HS-27A (cell line): ENCODE results near the gene PANX3.

Experiments
- DNase-seq: peaks from one replicate; pipeline ENCODE4 v3.0.0-alpha.2; 2012; ENCODE audit warnings: low read depth, missing footprints

Gene PANX3

DNA sequence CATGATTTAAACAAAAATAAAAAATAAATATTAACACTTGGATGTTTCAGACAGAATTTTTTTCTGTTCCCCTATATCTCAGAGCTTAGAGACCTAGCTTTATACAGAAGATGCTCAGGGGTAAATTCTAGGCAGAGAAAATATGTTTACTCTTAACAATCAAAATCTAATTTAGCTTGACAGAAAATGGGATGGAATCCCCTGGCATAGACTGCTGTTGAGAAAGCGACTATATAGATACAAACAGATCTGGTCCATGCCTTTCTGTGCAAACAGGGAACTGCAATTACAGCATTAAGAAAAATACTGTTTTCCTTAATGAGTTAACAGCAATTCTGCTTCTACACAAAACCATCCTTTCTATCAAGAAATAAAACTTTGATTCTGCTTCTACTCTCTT is 47.8 kb downstream of the PANX3 start:
- DNase-seq = no peak

DNA sequence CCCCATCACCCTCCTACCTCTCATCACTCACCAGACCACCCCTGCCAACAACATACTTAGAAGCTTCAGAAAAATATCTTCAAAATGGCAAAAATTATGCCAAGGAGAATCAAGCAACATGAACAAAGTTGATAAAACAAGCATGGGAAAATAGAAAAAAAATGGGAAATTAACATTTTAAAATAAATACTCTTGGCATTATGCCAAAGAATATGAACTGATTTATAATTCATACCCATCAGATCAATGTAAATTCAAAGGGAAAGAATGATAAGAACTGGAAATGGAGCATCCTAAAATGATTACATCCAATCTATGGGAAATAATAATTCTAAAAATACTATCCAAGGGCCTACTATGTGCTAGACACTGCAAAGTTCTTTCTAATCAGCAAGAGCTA is 50.3 kb downstream of the PANX3 start:
- no peak for DNase-seq

DNA sequence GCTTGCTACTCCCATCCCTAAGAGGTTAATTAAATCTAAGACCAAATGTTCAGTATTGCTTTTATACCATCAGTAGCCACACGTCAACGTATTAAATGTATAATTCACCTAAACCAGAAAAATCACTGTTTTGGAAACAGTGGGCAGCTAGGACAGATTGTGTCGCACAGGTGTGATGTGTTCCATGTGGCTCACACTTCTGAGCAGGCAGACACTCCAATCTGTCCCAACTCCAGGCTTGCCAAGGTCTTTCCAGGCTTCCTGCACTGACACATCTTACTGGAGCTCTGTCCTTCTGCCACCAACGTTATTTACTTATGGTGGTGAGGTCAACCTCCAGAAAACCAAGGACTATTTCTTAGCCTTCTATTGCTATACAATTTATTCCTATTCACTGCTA is 50.9 kb downstream of the PANX3 start:
- DNase-seq = no peak

DNA sequence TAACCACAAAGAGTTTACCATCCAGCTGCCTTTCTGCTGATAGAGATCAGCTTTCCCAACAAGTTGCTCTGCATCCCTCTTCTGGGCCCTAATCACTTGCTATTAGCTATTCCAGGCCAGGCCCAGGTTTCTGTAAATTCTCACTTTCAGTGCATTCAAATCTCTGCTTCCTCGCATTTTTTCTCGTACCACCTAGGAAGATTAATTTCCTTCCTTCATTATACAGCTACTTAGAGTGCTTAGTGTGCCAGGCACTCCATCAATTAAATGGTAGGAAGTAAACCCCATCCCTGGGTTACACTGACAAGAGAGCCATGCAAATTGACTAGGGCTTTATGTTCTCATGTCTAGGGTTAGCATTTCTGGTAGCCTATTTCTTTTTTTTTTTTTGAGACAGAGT is 52.6 kb downstream of the PANX3 start:
- DNase-seq = no peak

DNA sequence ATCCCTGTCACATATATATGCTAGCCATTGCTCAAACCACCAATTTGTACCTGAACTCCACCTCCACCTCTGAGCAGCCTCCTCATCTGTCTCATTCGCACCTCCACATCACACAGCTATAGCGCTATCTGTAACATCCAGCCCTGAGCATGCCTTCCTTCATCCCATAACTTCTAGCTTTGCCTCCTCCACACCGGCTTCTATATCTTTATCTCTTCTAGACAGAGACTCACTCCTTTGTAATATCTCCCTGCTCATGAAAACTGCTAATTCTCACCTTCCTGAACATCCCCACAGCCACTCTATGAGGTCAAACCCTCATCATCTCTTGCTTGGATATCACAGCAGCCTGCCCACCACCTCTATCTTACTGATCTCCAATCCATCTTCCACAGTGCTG is 56.4 kb downstream of the PANX3 start:
- DNase-seq = no peak

DNA sequence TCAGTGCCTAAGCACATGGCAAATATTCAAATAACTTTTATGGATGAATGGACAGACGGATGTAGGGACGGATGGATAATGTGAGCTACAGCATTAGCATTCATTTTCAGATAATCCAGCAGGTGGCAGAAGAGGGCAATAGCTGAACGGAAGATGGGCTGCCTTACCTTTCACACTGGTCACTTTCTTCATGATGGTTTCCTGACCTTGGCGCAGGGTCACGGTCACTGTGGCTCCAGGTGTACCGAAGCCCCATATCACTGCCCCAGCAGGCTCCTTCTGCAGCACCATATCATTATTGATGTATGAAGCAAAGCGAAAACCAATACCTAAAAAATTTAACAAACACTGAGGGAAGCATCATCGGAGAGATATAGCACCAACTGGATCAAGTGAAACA is 58.0 kb downstream of the PANX3 start:
- DNase-seq = no peak
